Trophoblast cell (in vitro differentiated cells and primary cell): ENCODE measurements around the gene DISC1.

Experiments
- DNase-seq, 2 donors: peaks; one replicate each; pipeline ENCODE4 v3.0.0-alpha.2; 2016
- H2AFZ ChIP-seq: 2 replicates; pipeline ENCODE4 v1.6.1; 2013; ENCODE audit warnings: low read length, moderate library complexity, mild to moderate bottlenecking; ENCODE audit not compliant: insufficient read depth, poor library complexity
- H2AK5ac ChIP-seq: 2 replicates; pipeline ENCODE4 v1.6.1; 2013; ENCODE audit warnings: mild to moderate bottlenecking, low read length
- H2BK120ac ChIP-seq: 2 replicates; pipeline ENCODE4 v1.6.1; 2013; ENCODE audit warnings: low read length, mild to moderate bottlenecking, moderate library complexity; ENCODE audit not compliant: insufficient read depth, poor library complexity
- H2BK12ac ChIP-seq: 2 replicates; pipeline ENCODE4 v1.6.1; 2013; ENCODE audit warnings: mild to moderate bottlenecking, low read length, moderate library complexity
- H2BK5ac ChIP-seq: 2 replicates; pipeline ENCODE4 v1.6.1; 2013; ENCODE audit warnings: low read length, low read depth, moderate library complexity, mild to moderate bottlenecking; ENCODE audit not compliant: poor library complexity
- H3K14ac ChIP-seq: 2 replicates; pipeline ENCODE4 v1.6.1; 2013; ENCODE audit warnings: mild to moderate bottlenecking, low read length
- H3K18ac ChIP-seq: 2 replicates; pipeline ENCODE4 v1.6.1; 2013; ENCODE audit warnings: mild to moderate bottlenecking, low read length
- H3K23ac ChIP-seq: 2 replicates; pipeline ENCODE4 v1.6.1; 2013; ENCODE audit warnings: low read length
- H3K27ac ChIP-seq: 2 replicates; pipeline ENCODE4 v1.5.1; 2013; ENCODE audit warnings: low read depth, mild to moderate bottlenecking, inconsistent platforms, low read length, moderate library complexity
- H3K27me3 ChIP-seq: 2 replicates; pipeline ENCODE4 v1.6.1; 2013; ENCODE audit warnings: inconsistent platforms, mild to moderate bottlenecking, low read length, moderate library complexity; ENCODE audit not compliant: insufficient read depth
- H3K36me3 ChIP-seq, 2 experiments: 1 replicate in 1 of 2; 2 replicates in 1 of 2; pipeline ENCODE4 v1.6.1; 2013; ENCODE audit warnings: low read length in 2 of 2, mild to moderate bottlenecking in 2 of 2, moderate library complexity in 1 of 2; ENCODE audit not compliant: insufficient read depth in 2 of 2, control insufficient read depth in 1 of 2
- H3K4ac ChIP-seq: 2 replicates; pipeline ENCODE4 v1.6.1; 2013; ENCODE audit warnings: low read depth, mild to moderate bottlenecking, low read length, moderate library complexity
- H3K4me1 ChIP-seq, 2 experiments: 1 replicate in 1 of 2; 2 replicates in 1 of 2; pipeline ENCODE4 v1.6.1; 2013; ENCODE audit warnings: low read length in 2 of 2, mild to moderate bottlenecking in 2 of 2, moderate library complexity in 1 of 2; ENCODE audit not compliant: insufficient read depth in 2 of 2, control insufficient read depth in 1 of 2
- H3K4me2 ChIP-seq: 2 replicates; pipeline ENCODE4 v1.6.1; 2013; ENCODE audit warnings: inconsistent platforms, mild to moderate bottlenecking, low read length, moderate library complexity
- H3K4me3 ChIP-seq: 2 replicates; pipeline ENCODE4 v1.5.1; 2013; ENCODE audit warnings: mild to moderate bottlenecking, low read depth, low read length, inconsistent platforms
- H3K79me1 ChIP-seq: one replicate; pipeline ENCODE4 v1.6.1; 2013; ENCODE audit warnings: low read length
- H3K79me2 ChIP-seq: 2 replicates; pipeline ENCODE4 v1.6.1; 2013; ENCODE audit warnings: low read length, mild to moderate bottlenecking; ENCODE audit not compliant: control insufficient read depth, insufficient read depth, poor library complexity
- H3K9ac ChIP-seq: 2 replicates; pipeline ENCODE4 v1.6.1; 2013; ENCODE audit warnings: mild to moderate bottlenecking, low read length
- H3K9me3 ChIP-seq: 2 replicates; pipeline ENCODE4 v1.6.1; 2013; ENCODE audit warnings: low read depth, mild to moderate bottlenecking, control low read depth, inconsistent platforms, low read length; ENCODE audit not compliant: insufficient read depth
- H4K12ac ChIP-seq: 2 replicates; pipeline ENCODE4 v1.6.1; 2013; ENCODE audit warnings: low read depth, mild to moderate bottlenecking, low read length, moderate library complexity
- H4K8ac ChIP-seq: 2 replicates; pipeline ENCODE4 v1.6.1; 2013; ENCODE audit warnings: low read depth, mild to moderate bottlenecking, low read length, moderate library complexity
- H4K91ac ChIP-seq: one replicate; pipeline ENCODE4 v1.6.1; 2013; ENCODE audit warnings: low read depth, mild to moderate bottlenecking, low read length, moderate library complexity
- WGBS: extraction: QIAGEN DNeasy Blood & Tissue Kit; methylation state at CpG from one replicate; pipeline ENCODE4 v1.1.7; 2013; ENCODE audit warnings: missing lambda C conversion rate; ENCODE audit not compliant: insufficient read length, insufficient coverage; ENCODE audit errors: extremely low coverage; 5-methylcytosine and 5-hydroxymethylcytosine counted together

Gene DISC1

GRCh38 chr1:231866392-231867331 lies 240.1 kb downstream of the DISC1 start:
- H2AK5ac ChIP-seq: no peak overlapping the region
- no peak overlapping the region for H4K91ac ChIP-seq
- H3K4me1 ChIP-seq: peaks cover 2 to 3% of the 10 kb centered on the region in 2 experiments
- WGBS: no CpG with 5 or more reads among the region's 18 CpGs
- no peak overlapping the region for H3K4me2 ChIP-seq
- H3K79me1 ChIP-seq: no peaks in the 10 kb centered on the region
- H3K9ac ChIP-seq: no peak overlapping the region
- H2BK5ac ChIP-seq: no peak overlapping the region
- H3K27ac ChIP-seq: no peak overlapping the region
- H2AFZ ChIP-seq: no peak overlapping the region
- H3K4me3 ChIP-seq: no peak overlapping the region
- H3K14ac ChIP-seq: no peak overlapping the region
- H4K8ac ChIP-seq: no peak overlapping the region
- no peaks in the 10 kb centered on the region for H3K27me3 ChIP-seq
- H3K18ac ChIP-seq: no peak overlapping the region
- H3K79me2 ChIP-seq: no peaks in the 10 kb centered on the region
- no peak overlapping the region for H3K23ac ChIP-seq
- no peak overlapping the region for H2BK12ac ChIP-seq
- no peak overlapping the region for H4K12ac ChIP-seq
- H3K4ac ChIP-seq: no peak overlapping the region
- peak; percentile 29 to 81 for DNase-seq
- no peaks in the 10 kb centered on the region for H3K36me3 ChIP-seq
- no peaks in the 10 kb centered on the region for H3K9me3 ChIP-seq
- H2BK120ac ChIP-seq: no peak overlapping the region

- Histone ChIP-seq H3K79me2 (no peaks in the 10 kb centered on the region), H3K4ac (no peak overlapping the region), H2BK5ac (no peak overlapping the region), H4K12ac (no peak overlapping the region), H3K27me3 (no peaks in the 10 kb centered on the region), H3K36me3 (no peaks in the 10 kb centered on the region), H3K4me3 (no peak overlapping the region), H4K91ac (no peak overlapping the region), H3K9ac (no peak overlapping the region), H3K14ac (no peak overlapping the region), H3K27ac (no peak overlapping the region), H3K18ac (no peak overlapping the region), H3K23ac (no peak overlapping the region), H2BK120ac (no peak overlapping the region), H3K79me1 (no peaks in the 10 kb centered on the region), H4K8ac (no peak overlapping the region), H3K9me3 (peaks cover 2% of the 10 kb centered on the region), H2AFZ (no peak overlapping the region), H3K4me2 (no peak overlapping the region), H2BK12ac (no peak overlapping the region), H3K4me1 (peaks cover 5 to 6% of the 10 kb centered on the region in 2 experiments), H2AK5ac (no peak overlapping the region)
- DNase-seq: no peak
- WGBS: no CpG with 5 or more reads among the region's 2 CpGs
Measured at GRCh38 chr1:231867607-231868006, 241.0 kb downstream of the DISC1 start.

GRCh38 chr1:231869364-231869763 lies 242.8 kb downstream of the DISC1 start:
- H3K4me1 ChIP-seq: peaks cover 6 to 8% of the 10 kb centered on the region in 2 experiments
- no peak for DNase-seq
- H2BK120ac ChIP-seq: no peak overlapping the region
- H3K23ac ChIP-seq: no peak overlapping the region
- no peak overlapping the region for H3K18ac ChIP-seq
- no peak overlapping the region for H2BK12ac ChIP-seq
- no peaks in the 10 kb centered on the region for H3K79me2 ChIP-seq
- no CpG with 5 or more reads among the region's 2 CpGs for WGBS
- H3K14ac ChIP-seq: no peak overlapping the region
- peaks cover 2% of the 10 kb centered on the region for H3K9me3 ChIP-seq
- no peak overlapping the region for H2BK5ac ChIP-seq
- no peak overlapping the region for H3K4ac ChIP-seq
- H3K9ac ChIP-seq: no peak overlapping the region
- no peaks in the 10 kb centered on the region for H3K79me1 ChIP-seq
- H3K4me2 ChIP-seq: no peak overlapping the region
- no peak overlapping the region for H3K27ac ChIP-seq
- H3K27me3 ChIP-seq: no peaks in the 10 kb centered on the region
- H4K12ac ChIP-seq: no peak overlapping the region
- peaks cover 0 to 2% of the 10 kb centered on the region in 2 experiments for H3K36me3 ChIP-seq
- no peak overlapping the region for H3K4me3 ChIP-seq
- no peak overlapping the region for H2AFZ ChIP-seq
- H2AK5ac ChIP-seq: no peak overlapping the region
- H4K8ac ChIP-seq: no peak overlapping the region
- no peak overlapping the region for H4K91ac ChIP-seq

- no peak overlapping the region for H3K23ac ChIP-seq
- no peak overlapping the region for H4K91ac ChIP-seq
- H2BK12ac ChIP-seq: no peak overlapping the region
- no peak overlapping the region for H4K8ac ChIP-seq
- no peak overlapping the region for H2BK120ac ChIP-seq
- peaks cover 5% of the 10 kb centered on the region for H3K9me3 ChIP-seq
- H3K27me3 ChIP-seq: no peaks in the 10 kb centered on the region
- H2AFZ ChIP-seq: no peak overlapping the region
- H3K18ac ChIP-seq: no peak overlapping the region
- H3K79me1 ChIP-seq: no peaks in the 10 kb centered on the region
- H3K4me3 ChIP-seq: no peak overlapping the region
- H3K27ac ChIP-seq: no peak overlapping the region
- no peak overlapping the region for H3K14ac ChIP-seq
- no peaks in the 10 kb centered on the region for H3K79me2 ChIP-seq
- H3K4me2 ChIP-seq: no peak overlapping the region
- H3K4me1 ChIP-seq: peaks cover 6 to 8% of the 10 kb centered on the region in 2 experiments
- H3K4ac ChIP-seq: no peak overlapping the region
- no CpG with 5 or more reads among the region's 6 CpGs for WGBS
- H2BK5ac ChIP-seq: no peak overlapping the region
- DNase-seq: no peak
- peaks cover 0 to 2% of the 10 kb centered on the region in 2 experiments for H3K36me3 ChIP-seq
- no peak overlapping the region for H3K9ac ChIP-seq
- no peak overlapping the region for H2AK5ac ChIP-seq
- H4K12ac ChIP-seq: no peak overlapping the region
Measured at GRCh38 chr1:231871471-231871870, 244.9 kb downstream of the DISC1 start.
